Gastrocnemius medialis (tissue), 4 donors: ENCODE measurements around the gene MTCL1. TPM values are rescaled to one million over a fixed set of nuclear protein-coding genes. Genes with fewer than 3 reads are reported as not detected.

ENCODE experiments used
- ATAC-seq, 2 donors: fragments of 150-250 bp; one replicate each; pipeline ENCODE4 v1.9.1; 2016
- DNase-seq, 2 donors: peaks; one replicate each; pipeline ENCODE4 v3.0.0-alpha.2; 2019
- H3K27ac ChIP-seq, 4 donors: fragments of 200-600 bp; sonication (generic); 1 replicate in 1 of 4; 2 replicates in 3 of 4; pipeline ENCODE4 v1.5.1; 2016 to 2018; ENCODE audit warnings: mild to moderate bottlenecking in 2 of 4, moderate library complexity in 1 of 4
- H3K27me3 ChIP-seq, 3 donors: fragments of 200-600 bp; sonication (generic) in 2 of 3; 1 replicate in 1 of 3; 2 replicates in 2 of 3; pipeline versions ENCODE4 v1.5.1 to v1.6.0; 2016 to 2019; ENCODE audit warnings: mild to moderate bottlenecking in 1 of 3, moderate library complexity in 1 of 3
- H3K36me3 ChIP-seq, 2 donors: fragments of 200-600 bp; sonication (generic) in 1 of 2; one replicate each; pipeline ENCODE4 v1.5.1; 2017 to 2018
- H3K4me1 ChIP-seq, 2 donors: fragments of 200-600 bp; sonication (generic) in 1 of 2; one replicate each; pipeline ENCODE4 v1.5.1; 2016 to 2017; ENCODE audit warnings: mild to moderate bottlenecking in 2 of 2
- H3K4me3 ChIP-seq, 4 donors: fragments of 200-600 bp; sonication (generic) in 3 of 4; 1 replicate in 1 of 4; 2 replicates in 3 of 4; pipeline ENCODE4 v1.5.1; 2016 to 2019; ENCODE audit warnings: mild to moderate bottlenecking in 2 of 4
- H3K9me3 ChIP-seq, 3 donors: fragments of 200-600 bp; sonication (generic) in 2 of 3; 1 replicate in 1 of 3; 2 replicates in 2 of 3; pipeline ENCODE4 v1.5.1; 2016 to 2019
- POLR2A ChIP-seq, 2 donors: fragments of 450-650 bp; IDR thresholded peaks; one replicate each; pipeline ENCODE4 v1.6.1; 2017; ENCODE audit warnings: antibody characterized with exemption in 2 of 2, mild to moderate bottlenecking in 2 of 2, moderate library complexity in 2 of 2
- in situ Hi-C, 4 donors: fragments of 200-750 bp; cut with MboI; loops; one replicate each; pipeline versions ENCODE4 v1.15.0 to v1.8.0; 2017; ENCODE audit warnings: low sequenced_read_pairs in 4 of 4
- intact Hi-C: fragments of 100-400 bp; cut with DNase I; formaldehyde crosslinking; loops from one replicate; pipeline ENCODE4 v1.15.1; 2023; ENCODE audit warnings: low total_unique reads
- total RNA-seq, 4 donors: library from RNA; depleted of rRNA; stranded (reverse); fragments of >200 nt; gene quantifications; one replicate each; pipeline versions ENCODE4 v1.1.0 to v1.2.3, GENCODE V29; 2016
- TF ChIP-seq, protein P1 (sequence below), 5 experiments: fragments of 450-650 bp in 3 of 5; fragments of 200-600 bp in 2 of 5; sonication (generic) in 2 of 5; IDR thresholded peaks in 4 of 5; conservative IDR thresholded peaks in 1 of 5; 1 replicate in 4 of 5; 2 replicates in 1 of 5; pipeline ENCODE4 v1.5.1; 2016 to 2019; ENCODE audit warnings: antibody characterized with exemption in 5 of 5, mild to moderate bottlenecking in 3 of 5, moderate library complexity in 3 of 5

Gene MTCL1
- total RNA-seq, 4 donors from 2014 or later: 2.0 to 8.6 (median 3.5) TPM

DNA sequence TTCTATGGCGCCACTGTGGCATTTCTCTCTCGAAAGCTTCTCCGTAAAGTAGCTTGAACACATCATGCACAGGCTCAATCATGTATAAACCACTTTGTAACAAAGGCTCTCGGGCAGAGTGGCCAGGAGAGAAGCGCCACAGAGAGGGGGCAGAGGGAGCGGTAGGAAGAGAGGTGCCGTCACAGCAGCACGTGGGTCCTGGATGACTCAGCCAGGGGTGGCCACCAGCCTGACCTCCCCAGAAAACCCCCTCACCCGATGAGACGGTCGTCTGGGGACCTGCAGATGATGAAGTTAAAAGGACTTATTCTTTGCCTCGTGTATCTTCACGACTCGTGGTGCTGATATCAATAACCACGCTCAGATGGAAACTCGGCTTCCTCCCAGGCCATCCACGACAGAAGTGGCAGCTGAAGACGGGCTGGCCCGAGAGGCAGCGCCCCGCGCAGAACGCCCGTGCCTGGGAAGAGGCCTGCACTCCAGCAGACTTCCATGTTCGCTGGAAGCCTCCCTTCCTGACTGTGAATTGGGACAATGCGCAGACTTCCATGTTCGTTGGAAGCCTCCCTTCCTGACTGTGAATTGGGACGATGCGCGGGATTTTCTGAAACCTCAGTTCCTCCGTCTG, 46.4 kb upstream of the MTCL1 start:
- Histone ChIP-seq H3K27me3 (no peaks in the 10 kb centered on the region), H3K27ac (no peak overlapping the region), H3K4me1 (no peaks in the 10 kb centered on the region), H3K4me3 (no peak overlapping the region), H3K36me3 (no peaks in the 10 kb centered on the region), H3K9me3 (no peaks in the 10 kb centered on the region)
- TF ChIP-seq, protein P1, sequence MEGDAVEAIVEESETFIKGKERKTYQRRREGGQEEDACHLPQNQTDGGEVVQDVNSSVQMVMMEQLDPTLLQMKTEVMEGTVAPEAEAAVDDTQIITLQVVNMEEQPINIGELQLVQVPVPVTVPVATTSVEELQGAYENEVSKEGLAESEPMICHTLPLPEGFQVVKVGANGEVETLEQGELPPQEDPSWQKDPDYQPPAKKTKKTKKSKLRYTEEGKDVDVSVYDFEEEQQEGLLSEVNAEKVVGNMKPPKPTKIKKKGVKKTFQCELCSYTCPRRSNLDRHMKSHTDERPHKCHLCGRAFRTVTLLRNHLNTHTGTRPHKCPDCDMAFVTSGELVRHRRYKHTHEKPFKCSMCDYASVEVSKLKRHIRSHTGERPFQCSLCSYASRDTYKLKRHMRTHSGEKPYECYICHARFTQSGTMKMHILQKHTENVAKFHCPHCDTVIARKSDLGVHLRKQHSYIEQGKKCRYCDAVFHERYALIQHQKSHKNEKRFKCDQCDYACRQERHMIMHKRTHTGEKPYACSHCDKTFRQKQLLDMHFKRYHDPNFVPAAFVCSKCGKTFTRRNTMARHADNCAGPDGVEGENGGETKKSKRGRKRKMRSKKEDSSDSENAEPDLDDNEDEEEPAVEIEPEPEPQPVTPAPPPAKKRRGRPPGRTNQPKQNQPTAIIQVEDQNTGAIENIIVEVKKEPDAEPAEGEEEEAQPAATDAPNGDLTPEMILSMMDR (IDR thresholded peaks at IDR 0.05 in 4 of 5, conservative IDR thresholded peaks at IDR 0.05 in 1 of 5): no peak
- no peak for TF ChIP-seq POLR2A (IDR thresholded peaks at IDR 0.05)
- no peak for ATAC-seq
- intact Hi-C loops (loop anchor here (10.0 kb wide), 1 partner anchor 866 kb away; no protein-coding TSS in a partner anchor), in situ Hi-C loops (loop anchor here in 1 of 4 donors (25.0 kb wide), 2 partner anchors 503 to 678 kb away; partner anchors contain the start of gene TWSG1)
- DNase-seq: no peak

DNA sequence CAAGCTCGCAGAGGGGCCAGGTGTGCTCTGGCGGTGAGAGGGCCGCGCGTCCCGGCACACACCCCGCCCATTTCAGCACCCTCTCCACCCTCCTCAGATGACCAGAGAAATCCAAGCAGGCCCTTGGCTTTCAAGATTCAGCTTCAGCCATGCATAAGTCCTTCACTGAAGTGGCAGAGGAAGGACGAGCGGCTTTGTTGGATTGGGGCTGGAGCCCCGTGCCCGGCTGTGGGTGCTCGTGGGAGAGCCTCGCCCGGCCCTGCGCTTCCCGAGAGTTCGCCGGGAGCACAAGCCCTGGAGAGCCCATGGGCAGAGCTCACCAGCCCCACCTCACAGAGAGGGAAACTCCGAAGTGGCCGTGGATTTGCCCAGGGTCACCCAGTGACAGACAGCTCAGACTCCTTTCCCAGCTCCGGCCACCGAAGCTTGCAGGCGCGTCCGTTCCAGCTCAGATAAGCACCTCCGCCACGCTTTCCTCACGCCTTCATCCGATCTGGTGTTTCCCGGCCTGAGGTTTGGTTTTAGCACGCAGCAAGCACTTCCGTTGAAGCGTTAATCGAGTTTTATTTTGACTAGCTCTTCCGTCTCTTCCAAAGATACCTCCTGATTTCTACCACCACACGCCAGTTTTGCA, 45.6 kb upstream of the MTCL1 start:
- H3K9me3 ChIP-seq: no peaks in the 10 kb centered on the region
- in situ Hi-C loops (loop anchor here in 1 of 4 donors (25.0 kb wide), 2 partner anchors 503 to 678 kb away; partner anchors contain the start of gene TWSG1), intact Hi-C loops (loop anchor here (10.0 kb wide), 1 partner anchor 865 kb away; no protein-coding TSS in a partner anchor)
- H3K4me1 ChIP-seq: no peaks in the 10 kb centered on the region
- H3K27me3 ChIP-seq: no peaks in the 10 kb centered on the region
- TF ChIP-seq POLR2A (IDR thresholded peaks at IDR 0.05): no peak
- TF ChIP-seq, protein P1 (IDR thresholded peaks at IDR 0.05 in 4 of 5, conservative IDR thresholded peaks at IDR 0.05 in 1 of 5): no peak
- no peak for ATAC-seq
- no peak overlapping the region for H3K4me3 ChIP-seq
- H3K36me3 ChIP-seq: no peaks in the 10 kb centered on the region
- no peak for DNase-seq
- no peak overlapping the region for H3K27ac ChIP-seq

DNA sequence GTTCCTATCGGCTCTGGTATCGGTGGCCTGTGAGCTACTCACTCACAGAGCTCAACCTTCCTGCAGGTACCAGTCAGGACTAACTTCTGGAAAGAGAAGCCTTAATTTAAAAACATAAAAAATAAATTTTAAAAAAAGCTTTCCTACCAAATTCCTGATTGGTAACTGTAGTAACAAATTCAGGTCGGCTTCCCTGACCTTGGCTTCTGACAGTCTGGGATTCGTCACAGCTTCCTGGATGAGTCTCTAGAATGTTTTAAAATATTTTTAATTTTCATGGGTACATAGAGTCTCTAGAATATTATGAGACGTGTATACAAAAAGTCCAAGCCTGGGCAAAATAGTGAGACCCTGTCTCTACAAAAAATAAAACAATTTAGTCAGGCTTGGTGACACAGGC, 45.0 kb upstream of the MTCL1 start:
- in situ Hi-C loops (loop anchor here in 1 of 4 donors (25.0 kb wide), 2 partner anchors 502 to 677 kb away; partner anchors contain the start of gene TWSG1), intact Hi-C loops (no loop called here)
- no peaks in the 10 kb centered on the region for H3K4me1 ChIP-seq
- H3K27ac ChIP-seq: no peak overlapping the region
- no peaks in the 10 kb centered on the region for H3K36me3 ChIP-seq
- DNase-seq (no peak), ATAC-seq (no peak)
- no peaks in the 10 kb centered on the region for H3K27me3 ChIP-seq
- H3K9me3 ChIP-seq: no peaks in the 10 kb centered on the region
- TF ChIP-seq POLR2A (IDR thresholded peaks at IDR 0.05): no peak
- TF ChIP-seq, protein P1 (IDR thresholded peaks at IDR 0.05 in 4 of 5, conservative IDR thresholded peaks at IDR 0.05 in 1 of 5): no peak
- H3K4me3 ChIP-seq: no peak overlapping the region

DNA sequence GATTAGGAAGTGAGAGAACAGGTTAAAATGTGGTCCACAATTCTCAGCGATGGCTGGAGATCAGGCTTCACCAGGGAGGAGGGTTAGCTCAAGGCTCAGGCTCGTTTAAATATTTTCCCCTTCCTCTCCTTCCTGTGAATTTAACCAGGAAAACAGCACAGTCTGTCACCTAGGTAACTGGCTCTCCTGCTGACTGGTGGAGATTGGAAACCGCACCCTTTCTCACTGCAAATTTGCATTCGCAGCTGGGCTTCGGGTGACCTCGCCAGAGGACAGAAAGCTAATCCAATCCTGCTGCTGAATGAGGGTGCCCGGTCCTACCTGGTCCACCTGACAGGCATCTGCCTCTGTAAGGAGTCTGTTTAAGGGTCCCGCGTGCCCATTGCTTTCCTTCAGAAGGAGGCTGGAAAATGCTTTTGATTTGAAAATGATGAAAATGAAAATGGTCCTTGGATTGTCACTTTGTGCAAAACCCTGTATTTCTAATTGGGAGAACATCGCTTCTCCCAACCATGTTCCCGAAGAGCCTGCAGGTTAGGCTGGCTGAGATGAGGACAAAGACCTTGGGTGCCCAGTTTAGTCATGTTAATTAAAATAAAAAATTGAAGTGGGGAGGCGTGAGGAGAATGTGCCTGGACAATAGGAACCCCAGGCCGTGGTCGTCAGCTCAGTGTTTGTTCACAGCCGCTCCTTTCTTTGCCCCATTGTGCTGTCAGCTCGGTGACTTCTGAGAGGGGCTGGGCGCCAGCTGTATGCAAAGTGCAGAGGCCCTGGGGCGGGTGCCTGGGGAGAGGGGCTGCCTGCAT, 43.4 kb upstream of the MTCL1 start:
- Histone ChIP-seq H3K9me3 (no peaks in the 10 kb centered on the region), H3K4me3 (no peak overlapping the region), H3K27me3 (no peaks in the 10 kb centered on the region), H3K4me1 (no peaks in the 10 kb centered on the region), H3K27ac (no peak overlapping the region), H3K36me3 (no peaks in the 10 kb centered on the region)
- no peak for DNase-seq
- TF ChIP-seq POLR2A (IDR thresholded peaks at IDR 0.05): no peak
- TF ChIP-seq, protein P1 (IDR thresholded peaks at IDR 0.05 in 4 of 5, conservative IDR thresholded peaks at IDR 0.05 in 1 of 5): no peak
- no peak for ATAC-seq
- intact Hi-C loops (no loop called here), in situ Hi-C loops (loop anchor here in 1 of 4 donors (25.0 kb wide), 2 partner anchors 500 to 675 kb away; partner anchors contain the start of gene TWSG1)
